A204.1 (cell line): Measurements from ENCODE around the gene CYB5D1.

Experiments
- FAIRE-seq: peaks from 2 replicates; lab custom pipeline; 2012; peaks lifted over from hg19 to GRCh38; lab: Jason Lieb, UNC

Gene CYB5D1

GRCh38 chr17:7833795-7834541, 23.8 kb upstream of the CYB5D1 start, which contains the start of gene KDM6B:
Gene KDM6B, plus strand, starts transcription at chr17:7834217. Its CDS starts 11,338 bp downstream, at chr17:7845555.
- FAIRE-seq, result no peak

- FAIRE-seq, result no peak
Measured at GRCh38 chr17:7834542-7834956, 23.3 kb upstream of the CYB5D1 start.

GRCh38 chr17:7834957-7835813, 22.6 kb upstream of the CYB5D1 start:
- peak; percentile 90 for FAIRE-seq

- no peak for FAIRE-seq
Measured at GRCh38 chr17:7835814-7836595, 21.8 kb upstream of the CYB5D1 start.

- no peak for FAIRE-seq
Measured at GRCh38 chr17:7836596-7837407, 21.0 kb upstream of the CYB5D1 start.

- no peak for FAIRE-seq
Measured at GRCh38 chr17:7837408-7838088, 20.3 kb upstream of the CYB5D1 start.

GRCh38 chr17:7838090-7839075, 19.4 kb upstream of the CYB5D1 start:
- FAIRE-seq, result no peak

GRCh38 chr17:7839190-7839875, 18.5 kb upstream of the CYB5D1 start:
- no peak for FAIRE-seq

- FAIRE-seq, result no peak
Measured at GRCh38 chr17:7839876-7840261, 17.9 kb upstream of the CYB5D1 start.

GRCh38 chr17:7840441-7840840, 17.4 kb upstream of the CYB5D1 start:
- FAIRE-seq, result no peak

GRCh38 chr17:7840875-7841274, 16.9 kb upstream of the CYB5D1 start:
- no peak for FAIRE-seq

GRCh38 chr17:7841396-7841914, 16.3 kb upstream of the CYB5D1 start:
- FAIRE-seq, result no peak

- FAIRE-seq, result peak; percentile 30
Measured at GRCh38 chr17:7841915-7842379, 15.9 kb upstream of the CYB5D1 start.

GRCh38 chr17:7842380-7843256, 15.2 kb upstream of the CYB5D1 start:
- FAIRE-seq, result no peak

- FAIRE-seq, result no peak
Measured at GRCh38 chr17:7843257-7843535, 14.6 kb upstream of the CYB5D1 start.

- no peak for FAIRE-seq
Measured at GRCh38 chr17:7843536-7844291, 14.1 kb upstream of the CYB5D1 start.
